Measurements from ENCODE around the gene COL8A2. TPM values are rescaled to one million over a fixed set of nuclear protein-coding genes. Genes with fewer than 3 reads are reported as not detected.

The COL8A2 gene
- polyA plus RNA-seq, 4 donors: 0.27 to 1.3 (median 0.32) TPM; not detected in 1

GRCh38 chr1:36088577-36089392 lies 36.2 kb downstream of the COL8A2 start, which contains the start of gene ADPRS:
ADPRS (plus strand) TSS chr1:36088892; CDS start chr1:36088905, 13 bp downstream.
- H3K4me3 ChIP-seq (ENCODE audit: low read depth in 1 of 3, low read length in 3 of 3): peak within 1 kb of the TSS; percentile 84 to 93 (median 89)
- peak within 1 kb of the TSS; percentile 83 to 94 (median 84) for H3K27ac ChIP-seq (ENCODE audit: low read depth in 1 of 3, low read length in 2 of 3)
- H3K36me3 ChIP-seq (ENCODE audit: control insufficient read depth in 3 of 3, insufficient read depth in 2 of 3, low read depth in 1 of 3, low read length in 3 of 3): peaks cover 7 to 39% (median 8%) of the 10 kb centered on the region in 3 donors
- no peak for FAIRE-seq
- H3K27me3 ChIP-seq (ENCODE audit: control insufficient read depth in 3 of 3, insufficient read depth in 3 of 3, low read length in 3 of 3): peaks cover 0 to under 1% (median 0%) of the 10 kb centered on the region in 3 donors
- DNase-seq: peak; percentile 84 to 96
- no peaks in the 10 kb centered on the region for H3K9me3 ChIP-seq (ENCODE audit: control insufficient read depth in 2 of 2, insufficient read depth in 1 of 2, low read depth in 1 of 2, low read length in 1 of 2)
- H3K4me1 ChIP-seq (ENCODE audit: control insufficient read depth in 3 of 3, insufficient read depth in 2 of 3, low read depth in 1 of 3, low read length in 2 of 3): peaks cover 0 to 18% (median 4%) of the 10 kb centered on the region in 3 donors
- WGBS, 3 donors: 0 to 1% (median 0%) methylated on average over 54 to 84 of the region's 84 CpGs

DNA sequence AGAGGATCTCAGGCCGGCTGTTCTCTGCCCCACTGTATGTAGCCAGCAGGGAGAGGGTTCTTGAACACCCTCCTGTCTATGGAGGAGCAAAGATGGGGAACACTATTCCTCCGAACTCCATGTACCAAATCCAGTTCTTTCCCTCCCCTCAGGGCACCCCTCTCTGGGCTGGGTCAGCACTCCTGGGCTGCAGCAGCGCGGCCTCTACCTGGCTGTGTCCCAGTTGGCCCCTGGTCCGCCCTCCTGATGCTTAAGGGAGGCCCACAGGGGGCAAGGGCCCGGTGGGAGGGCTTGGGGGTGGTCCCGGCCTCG lies 36.8 kb downstream of the COL8A2 start:
- WGBS, 3 donors: 23 to 28% (median 26%) methylated on average over 8 of the region's 8 CpGs
- no peak for FAIRE-seq
- Histone ChIP-seq H3K27ac (ENCODE audit: low read depth in 1 of 3, low read length in 2 of 3) (peak overlapping the region in 1 of 3 donors; percentile 94), H3K4me3 (ENCODE audit: low read depth in 1 of 3, low read length in 3 of 3) (peak overlapping the region in 2 of 3 donors; percentile 54 to 84), H3K36me3 (ENCODE audit: control insufficient read depth in 3 of 3, insufficient read depth in 2 of 3, low read depth in 1 of 3, low read length in 3 of 3) (peaks cover 2 to 33% (median 6%) of the 10 kb centered on the region in 3 donors), H3K27me3 (ENCODE audit: control insufficient read depth in 3 of 3, insufficient read depth in 3 of 3, low read length in 3 of 3) (peaks cover 0 to 6% (median 3%) of the 10 kb centered on the region in 3 donors), H3K9me3 (ENCODE audit: control insufficient read depth in 2 of 2, insufficient read depth in 1 of 2, low read depth in 1 of 2, low read length in 1 of 2) (no peaks in the 10 kb centered on the region), H3K4me1 (ENCODE audit: control insufficient read depth in 3 of 3, insufficient read depth in 2 of 3, low read depth in 1 of 3, low read length in 2 of 3) (peaks cover 0 to 18% (median 4%) of the 10 kb centered on the region in 3 donors)
- DNase-seq: no peak

DNA sequence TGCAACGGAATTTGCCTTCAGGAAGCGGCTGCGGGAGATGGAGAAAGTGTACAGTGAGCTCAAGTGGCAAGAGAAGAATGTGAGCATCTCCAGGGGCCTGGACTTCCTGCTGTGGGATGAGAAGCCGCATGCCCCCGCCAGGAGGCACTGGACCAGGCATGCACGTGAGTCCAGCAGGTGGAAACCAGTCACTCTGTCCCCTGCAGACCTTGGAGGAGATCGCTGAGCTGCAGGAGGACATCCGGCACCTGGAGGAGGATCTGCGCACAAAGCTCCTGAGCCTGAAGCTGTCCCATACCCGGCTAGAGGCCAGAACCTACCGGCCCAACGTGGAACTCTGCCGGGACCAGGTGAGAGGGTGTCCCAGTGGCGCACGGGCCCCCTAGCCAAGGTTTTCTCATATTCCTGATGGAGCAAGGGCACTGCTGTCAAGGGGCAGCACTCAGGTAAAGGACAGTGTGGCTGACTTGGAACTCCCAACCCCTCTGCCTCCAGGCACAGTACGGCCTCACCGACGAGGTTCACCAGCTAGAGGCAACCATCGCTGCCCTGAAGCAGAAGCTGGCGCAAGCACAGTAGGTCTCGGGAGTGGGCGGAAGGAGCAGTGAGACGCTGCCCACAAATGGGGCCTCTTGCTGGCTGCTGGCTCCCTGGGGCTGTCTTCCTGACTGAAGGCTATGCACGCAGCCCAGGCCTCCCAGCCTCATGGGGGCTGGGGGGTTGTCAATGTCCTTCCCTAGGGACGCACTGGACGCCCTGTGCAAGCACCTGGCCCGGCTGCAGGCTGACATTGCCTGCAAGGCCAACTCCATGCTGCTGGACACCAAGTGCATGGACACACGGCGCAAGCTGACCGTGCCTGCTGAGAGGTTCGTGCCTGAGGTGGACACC lies 37.5 kb downstream of the COL8A2 start:
- no peak for FAIRE-seq
- Histone ChIP-seq H3K27me3 (ENCODE audit: control insufficient read depth in 3 of 3, insufficient read depth in 3 of 3, low read length in 3 of 3) (peaks cover 0 to 7% (median 3%) of the 10 kb centered on the region in 3 donors), H3K4me1 (ENCODE audit: control insufficient read depth in 3 of 3, insufficient read depth in 2 of 3, low read depth in 1 of 3, low read length in 2 of 3) (peaks cover 0 to 18% (median 4%) of the 10 kb centered on the region in 3 donors), H3K36me3 (ENCODE audit: control insufficient read depth in 3 of 3, insufficient read depth in 2 of 3, low read depth in 1 of 3, low read length in 3 of 3) (peaks cover 0 to 26% (median 2%) of the 10 kb centered on the region in 3 donors), H3K9me3 (ENCODE audit: control insufficient read depth in 2 of 2, insufficient read depth in 1 of 2, low read depth in 1 of 2, low read length in 1 of 2) (no peaks in the 10 kb centered on the region), H3K27ac (ENCODE audit: low read depth in 1 of 3, low read length in 2 of 3) (no peak overlapping the region), H3K4me3 (ENCODE audit: low read depth in 1 of 3, low read length in 3 of 3) (no peak overlapping the region)
- WGBS, 3 donors: 91 to 93% (median 93%) methylated on average over 31 of the region's 31 CpGs
- DNase-seq: no peak

GRCh38 chr1:36086529-36087232 lies 38.3 kb downstream of the COL8A2 start:
- H3K4me1 ChIP-seq (ENCODE audit: control insufficient read depth in 3 of 3, insufficient read depth in 2 of 3, low read depth in 1 of 3, low read length in 2 of 3): peaks cover 0 to 18% (median 4%) of the 10 kb centered on the region in 3 donors

DNA sequence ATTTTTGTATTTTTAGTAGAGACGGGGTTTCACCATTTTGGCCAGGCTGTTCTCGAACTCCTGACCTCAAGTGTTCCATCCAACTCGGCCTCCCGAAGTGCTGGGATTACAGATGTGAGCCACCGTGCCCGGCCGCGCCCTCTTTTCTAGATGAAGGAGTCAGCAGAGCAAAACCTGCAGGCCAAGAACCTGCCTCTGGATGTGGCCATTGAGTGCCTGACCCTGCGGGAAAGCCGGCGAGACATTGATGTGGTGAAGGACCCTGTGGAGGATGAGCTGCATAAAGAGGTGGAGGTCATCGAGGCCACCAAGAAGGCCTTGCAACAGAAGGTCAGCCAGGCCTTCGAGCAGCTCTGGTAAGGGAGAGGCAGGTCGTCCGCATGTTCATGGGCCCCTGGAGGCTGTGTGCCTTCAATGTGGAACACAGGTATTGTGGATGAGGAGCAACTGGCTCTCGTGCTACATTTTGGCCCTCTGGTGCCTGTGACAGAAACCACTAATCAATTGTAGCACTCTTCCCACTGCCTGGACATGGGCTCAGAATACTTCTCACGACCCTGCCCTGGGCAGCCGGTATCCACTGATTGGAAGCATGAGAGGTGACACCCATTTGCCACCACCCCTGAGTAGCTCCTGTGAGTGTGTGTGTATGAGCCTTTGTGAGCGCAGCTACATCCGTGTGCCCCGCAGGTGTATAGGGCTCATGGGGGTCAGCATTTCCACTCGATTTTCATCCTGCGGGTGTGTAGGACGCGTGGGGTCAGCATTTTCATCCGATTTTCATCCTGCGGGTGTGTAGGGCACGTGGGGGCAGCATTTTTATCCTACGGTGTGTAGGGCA lies 39.1 kb downstream of the COL8A2 start:
- no peak overlapping the region for H3K4me3 ChIP-seq (ENCODE audit: low read depth in 1 of 3, low read length in 3 of 3)
- peaks cover 0 to 7% (median 3%) of the 10 kb centered on the region in 3 donors for H3K27me3 ChIP-seq (ENCODE audit: control insufficient read depth in 3 of 3, insufficient read depth in 3 of 3, low read length in 3 of 3)
- H3K36me3 ChIP-seq (ENCODE audit: control insufficient read depth in 3 of 3, insufficient read depth in 2 of 3, low read depth in 1 of 3, low read length in 3 of 3): peaks cover 0 to 10% (median 0%) of the 10 kb centered on the region in 3 donors
- H3K9me3 ChIP-seq (ENCODE audit: control insufficient read depth in 2 of 2, insufficient read depth in 1 of 2, low read depth in 1 of 2, low read length in 1 of 2): no peaks in the 10 kb centered on the region
- FAIRE-seq: no peak
- peaks cover 0 to 14% (median 4%) of the 10 kb centered on the region in 3 donors for H3K4me1 ChIP-seq (ENCODE audit: control insufficient read depth in 3 of 3, insufficient read depth in 2 of 3, low read depth in 1 of 3, low read length in 2 of 3)
- no peak overlapping the region for H3K27ac ChIP-seq (ENCODE audit: low read depth in 1 of 3, low read length in 2 of 3)
- 89 to 91% (median 90%) methylated on average over 29 of the region's 29 CpGs for WGBS, 3 donors
- DNase-seq: no peak

More at GRCh38 chr1:36086529-36087232, 38.3 kb downstream of the COL8A2 start:
- peaks cover 0 to 18% (median 0%) of the 10 kb centered on the region in 3 donors for H3K36me3 ChIP-seq (ENCODE audit: control insufficient read depth in 3 of 3, insufficient read depth in 2 of 3, low read depth in 1 of 3, low read length in 3 of 3)
- no peak overlapping the region for H3K4me3 ChIP-seq (ENCODE audit: low read depth in 1 of 3, low read length in 3 of 3)
- peaks cover 0 to 7% (median 3%) of the 10 kb centered on the region in 3 donors for H3K27me3 ChIP-seq (ENCODE audit: control insufficient read depth in 3 of 3, insufficient read depth in 3 of 3, low read length in 3 of 3)
- H3K9me3 ChIP-seq (ENCODE audit: control insufficient read depth in 2 of 2, insufficient read depth in 1 of 2, low read depth in 1 of 2, low read length in 1 of 2): no peaks in the 10 kb centered on the region
- H3K27ac ChIP-seq (ENCODE audit: low read depth in 1 of 3, low read length in 2 of 3): no peak overlapping the region
- DNase-seq (no peak), FAIRE-seq (no peak)
- WGBS, 3 donors: 84 to 93% (median 87%) methylated on average over 12 of the region's 12 CpGs

DNA sequence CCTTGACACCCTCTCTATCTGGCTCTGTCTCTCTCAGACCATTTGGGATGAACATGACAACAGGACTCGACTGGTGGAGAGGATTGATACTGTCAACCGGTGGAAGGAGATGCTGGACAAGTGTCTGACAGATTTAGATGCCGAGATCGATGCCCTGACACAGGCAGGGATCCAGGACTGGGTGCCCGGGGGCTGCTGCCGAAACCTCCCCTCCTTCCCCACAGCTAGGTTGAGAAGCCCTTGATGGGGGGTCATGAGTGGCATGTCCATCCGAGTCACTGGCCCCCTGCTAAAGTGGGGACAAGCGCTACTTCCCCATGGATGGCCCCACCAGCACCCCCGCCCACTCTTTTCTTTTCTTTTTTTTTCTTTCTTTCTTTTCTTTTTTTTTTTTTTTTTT lies 39.9 kb downstream of the COL8A2 start:
- Histone ChIP-seq H3K27me3 (ENCODE audit: control insufficient read depth in 3 of 3, insufficient read depth in 3 of 3, low read length in 3 of 3) (peaks cover 0 to 7% (median 3%) of the 10 kb centered on the region in 3 donors), H3K4me1 (ENCODE audit: control insufficient read depth in 3 of 3, insufficient read depth in 2 of 3, low read depth in 1 of 3, low read length in 2 of 3) (peaks cover 0 to 9% (median 4%) of the 10 kb centered on the region in 3 donors), H3K27ac (ENCODE audit: low read depth in 1 of 3, low read length in 2 of 3) (no peak overlapping the region), H3K36me3 (ENCODE audit: control insufficient read depth in 3 of 3, insufficient read depth in 2 of 3, low read depth in 1 of 3, low read length in 3 of 3) (peaks cover 0 to 4% (median 0%) of the 10 kb centered on the region in 3 donors), H3K4me3 (ENCODE audit: low read depth in 1 of 3, low read length in 3 of 3) (no peak overlapping the region), H3K9me3 (ENCODE audit: control insufficient read depth in 2 of 2, insufficient read depth in 1 of 2, low read depth in 1 of 2, low read length in 1 of 2) (no peaks in the 10 kb centered on the region)
- WGBS, 3 donors: 88 to 94% (median 91%) methylated on average over 9 of the region's 9 CpGs
- FAIRE-seq: no peak
- DNase-seq: no peak

DNA sequence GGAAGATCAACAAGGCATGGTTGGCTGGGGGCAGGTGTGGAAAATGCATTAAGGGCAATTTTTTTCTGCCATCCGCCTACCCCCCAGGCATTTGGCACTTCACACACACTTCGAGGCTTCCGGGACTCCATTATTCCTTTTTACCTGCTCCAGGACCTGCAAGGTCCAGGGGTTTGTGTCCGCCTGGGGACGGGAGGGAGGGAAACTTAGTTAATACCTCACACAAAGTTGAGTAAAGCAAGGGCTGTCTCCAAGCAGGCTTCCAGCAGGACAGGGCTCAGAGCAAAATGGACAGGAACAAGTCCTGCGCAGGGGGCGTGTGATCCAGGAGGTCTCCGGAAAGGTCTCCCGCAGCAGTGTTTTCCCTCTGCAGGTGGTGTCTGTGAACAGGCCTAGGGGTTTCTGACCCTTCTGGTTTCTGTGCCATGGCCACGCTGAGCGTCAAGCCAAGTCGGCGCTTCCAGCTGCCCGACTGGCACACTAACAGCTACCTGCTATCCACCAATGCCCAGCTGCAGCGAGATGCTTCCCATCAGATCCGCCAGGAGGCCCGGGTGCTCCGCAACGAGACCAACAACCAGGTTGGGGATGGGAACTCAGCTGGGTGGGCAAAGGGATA lies 40.4 kb downstream of the COL8A2 start:
- Histone ChIP-seq H3K4me3 (ENCODE audit: low read depth in 1 of 3, low read length in 3 of 3) (peak overlapping the region in 1 of 3 donors; percentile 51), H3K4me1 (ENCODE audit: control insufficient read depth in 3 of 3, insufficient read depth in 2 of 3, low read depth in 1 of 3, low read length in 2 of 3) (peaks cover 0 to 7% (median 3%) of the 10 kb centered on the region in 3 donors), H3K9me3 (ENCODE audit: control insufficient read depth in 2 of 2, insufficient read depth in 1 of 2, low read depth in 1 of 2, low read length in 1 of 2) (no peaks in the 10 kb centered on the region), H3K27me3 (ENCODE audit: control insufficient read depth in 3 of 3, insufficient read depth in 3 of 3, low read length in 3 of 3) (peaks cover 0 to 7% (median 3%) of the 10 kb centered on the region in 3 donors), H3K27ac (ENCODE audit: low read depth in 1 of 3, low read length in 2 of 3) (peak overlapping the region in 1 of 3 donors; percentile 6), H3K36me3 (ENCODE audit: control insufficient read depth in 3 of 3, insufficient read depth in 2 of 3, low read depth in 1 of 3, low read length in 3 of 3) (peaks cover 0 to 4% (median 0%) of the 10 kb centered on the region in 3 donors)
- DNase-seq: no peak
- FAIRE-seq: no peak
- WGBS, 3 donors: 52 to 59% (median 55%) methylated on average over 19 of the region's 19 CpGs
